OCI-LY7 (cell line): ENCODE data around the gene SIK3.

Experiments
- CTCF ChIP-seq: fragments of 200-600 bp; sonication (generic); conservative IDR thresholded peaks from 2 replicates; pipeline ENCODE4 v1.5.1; 2014; ENCODE audit warnings: mild to moderate bottlenecking, antibody characterized with exemption, low read length, moderate library complexity, mixed read lengths
- EZH2phosphoT487 ChIP-seq: fragments of 200-600 bp; sonication (generic); IDR thresholded peaks from 2 replicates; pipeline ENCODE4 v1.6.1; 2018; ENCODE audit warnings: low read depth, borderline replicate concordance, mild to moderate bottlenecking, mixed run types, antibody characterized with exemption, low read length, moderate library complexity, mixed read lengths

- TF ChIP-seq CTCF (no peak), EZH2phosphoT487 (no peak)
Observed at GRCh38 chr11:116837231-116838091, 260.8 kb downstream of the SIK3 start, which contains the start of gene APOA1.
